ENCODE measurements around the gene HOXA6. TPM values are rescaled to one million over a fixed set of nuclear protein-coding genes. Genes with fewer than 3 reads are reported as not detected.

The HOXA6 gene
- total and polyA plus RNA-seq, 2 donors (not counting 3 experiments of a cell fraction or from before 2014, with no cell fraction given) = 10.0 to 20.7 TPM

GRCh38 chr7:27106901-27107240, 40.7 kb downstream of the HOXA6 start:
- Histone ChIP-seq H3K4me2 (ENCODE audit: insufficient read depth, low read length) (peak overlapping the region; percentile 73), H3K79me2 (ENCODE audit: control insufficient read depth, insufficient read depth, low read length) (peaks cover 77% of the 10 kb centered on the region), H3K27ac (ENCODE audit: insufficient read depth, low read depth, low read length) (peak overlapping the region; percentile 88), H3K27me3 (ENCODE audit: control insufficient read depth in 2 of 2, insufficient read depth in 2 of 2, low read length in 2 of 2) (no peaks in the 10 kb centered on the region), H3K4me3 (replicated peaks in 1 of 3; ENCODE audit: insufficient read depth in 1 of 3, low read depth in 1 of 3, low read length in 3 of 3) (peak overlapping the region; percentile 6 to 32 (median 32)), H2AFZ (ENCODE audit: low read depth, low read length) (no peak overlapping the region), H3K9me3 (replicated peaks; ENCODE audit: control insufficient read depth, insufficient read depth, low read length) (no peaks in the 10 kb centered on the region), H4K20me1 (replicated peaks; ENCODE audit: control insufficient read depth, extremely low read depth, insufficient read depth, low read length) (no peaks in the 10 kb centered on the region), H3K36me3 (ENCODE audit: control insufficient read depth in 2 of 2, extremely low read depth in 1 of 2, insufficient read depth in 2 of 2, low read length in 2 of 2) (peaks cover 0 to 5% of the 10 kb centered on the region in 2 experiments), H3K9ac (replicated peaks; ENCODE audit: extremely low read depth, insufficient read depth, low read length) (peak overlapping the region; percentile 69), H3K9me1 (replicated peaks; ENCODE audit: control insufficient read depth, extremely low read depth, insufficient read depth, low read length) (no peaks in the 10 kb centered on the region), H3K4me1 (ENCODE audit: control insufficient read depth, extremely low read depth, insufficient read depth, low read length) (peaks cover 95% of the 10 kb centered on the region)
- no TSS peak for BruUV-seq (replicated peaks)
- dilution Hi-C loops (cut with MboI; ENCODE audit: extremely low pct_ligation_motif_present, low sequenced_read_pairs) (no loop called here), intact Hi-C loops (cut with micrococcal nuclease) (loop anchor here (1.0 to 5.0 kb wide), 2 partner anchors 8 to 905 kb away; partner anchors contain the start of genes CBX3 and HNRNPA2B1)
- FAIRE-seq (no peak), DNase-seq (ENCODE audit: low read depth, low spot score) (no peak)
- ChIA-PET CTCF (interaction anchor here (0.6 to 5.4 kb wide), 5 partner anchors 8 to 252 kb away, joined by 3 to 70 read pairs (median 12); partner anchors contain the start of gene HOXA1), POLR2A (interaction anchor here (1.2 to 1.5 kb wide), 4 partner anchors 11 to 73 kb away, joined by 3 to 5 read pairs (median 4); partner anchors contain the start of gene HOXA4)
- TF ChIP-seq POLR2AphosphoS5 (IDR thresholded peaks at IDR 0.05; ENCODE audit: insufficient read depth, low read depth, low read length) (peak; percentile 4), GATA2 (IDR thresholded peaks at IDR 0.05; ENCODE audit: insufficient read depth, insufficient read length, low read depth, low read length) (no peak), POLR2A (IDR thresholded peaks at IDR 0.05; ENCODE audit: low read depth, low read length) (no peak), JUN (IDR thresholded peaks at IDR 0.05; ENCODE audit: borderline replicate concordance, insufficient read depth, insufficient read length, low read depth) (no peak)

- peak; percentile 68 for FAIRE-seq
- peak overlapping the region; percentile 6 to 32 (median 32) for H3K4me3 ChIP-seq (replicated peaks in 1 of 3; ENCODE audit: insufficient read depth in 1 of 3, low read depth in 1 of 3, low read length in 3 of 3)
These were observed 41.2 kb downstream of the HOXA6 start for GRCh38 chr7:27106181-27106900.

More at GRCh38 chr7:27106181-27106900, 41.2 kb downstream of the HOXA6 start:
- no TSS peak for BruUV-seq (replicated peaks)
- ChIA-PET CTCF (interaction anchor here (0.6 to 5.4 kb wide), 11 partner anchors 8 to 737 kb away, joined by 3 to 70 read pairs (median 4); partner anchors contain the start of genes HOXA1 and HOXA7), POLR2A (interaction anchor here (1.2 to 2.1 kb wide), 5 partner anchors 9 to 73 kb away, joined by 3 to 5 read pairs (median 5); partner anchors contain the start of gene HOXA4)
- H3K9me1 ChIP-seq (replicated peaks; ENCODE audit: control insufficient read depth, extremely low read depth, insufficient read depth, low read length) = no peaks in the 10 kb centered on the region
- no peaks in the 10 kb centered on the region for H3K27me3 ChIP-seq (ENCODE audit: control insufficient read depth in 2 of 2, insufficient read depth in 2 of 2, low read length in 2 of 2)
- peaks cover 77% of the 10 kb centered on the region for H3K79me2 ChIP-seq (ENCODE audit: control insufficient read depth, insufficient read depth, low read length)
- H3K36me3 ChIP-seq (ENCODE audit: control insufficient read depth in 2 of 2, extremely low read depth in 1 of 2, insufficient read depth in 2 of 2, low read length in 2 of 2) = peaks cover 0 to 5% of the 10 kb centered on the region in 2 experiments
- no peaks in the 10 kb centered on the region for H4K20me1 ChIP-seq (replicated peaks; ENCODE audit: control insufficient read depth, extremely low read depth, insufficient read depth, low read length)
- no peak for TF ChIP-seq MYC (IDR thresholded peaks at IDR 0.05; ENCODE audit: low read depth, low read length)
- peak; percentile 27 for TF ChIP-seq POLR2A (IDR thresholded peaks at IDR 0.05; ENCODE audit: low read depth, low read length)
- no peak for TF ChIP-seq JUN (IDR thresholded peaks at IDR 0.05; ENCODE audit: borderline replicate concordance, insufficient read depth, insufficient read length, low read depth)
- peak; percentile 88 for TF ChIP-seq GATA2 (IDR thresholded peaks at IDR 0.05; ENCODE audit: insufficient read depth, insufficient read length, low read depth, low read length)
- peak; percentile 8 for TF ChIP-seq POLR2AphosphoS5 (IDR thresholded peaks at IDR 0.05; ENCODE audit: insufficient read depth, low read depth, low read length)
- no peak for TF ChIP-seq FOS (IDR thresholded peaks at IDR 0.05; ENCODE audit: borderline replicate concordance, insufficient read depth, low read length)
- H3K9ac ChIP-seq (replicated peaks; ENCODE audit: extremely low read depth, insufficient read depth, low read length) = peak overlapping the region; percentile 69
- peaks cover 93% of the 10 kb centered on the region for H3K4me1 ChIP-seq (ENCODE audit: control insufficient read depth, extremely low read depth, insufficient read depth, low read length)
- dilution Hi-C loops (cut with MboI; ENCODE audit: extremely low pct_ligation_motif_present, low sequenced_read_pairs) = no loop called here
- H3K9me3 ChIP-seq (replicated peaks; ENCODE audit: control insufficient read depth, insufficient read depth, low read length) = no peaks in the 10 kb centered on the region
- H3K4me2 ChIP-seq (ENCODE audit: insufficient read depth, low read length) = peak overlapping the region; percentile 73
- peak overlapping the region; percentile 88 for H3K27ac ChIP-seq (ENCODE audit: insufficient read depth, low read depth, low read length)
- H2AFZ ChIP-seq (ENCODE audit: low read depth, low read length) = no peak overlapping the region
- intact Hi-C loops (cut with micrococcal nuclease) = loop anchor here (1.0 to 5.0 kb wide), 2 partner anchors 9 to 904 kb away; partner anchors contain the start of genes CBX3 and HNRNPA2B1
- peak; percentile 71 for DNase-seq (ENCODE audit: low read depth, low spot score)

All from endothelial cell of umbilical vein (primary cell).